KBM-7 (cell line): ENCODE data around the gene APLP2.
"Not testable (repeated sequence)": the region's sequence is repeated elsewhere in the genome, so short reads cannot be mapped to it uniquely, and the experiment has no call there.

Source experiments
- DNase-seq: peaks from one replicate; pipeline ENCODE4 v3.0.0-alpha.2; 2015
- in situ Hi-C: fragments of 300-500 bp; cut with MboI; formaldehyde crosslinking; loops from 2 replicates; pipeline ENCODE4 v1.14.3; 2020; ENCODE audit warnings: low sequenced_read_pairs, low pct_unique_long_range_greater_than_20kb, mixed read lengths

APLP2 gene

DNA sequence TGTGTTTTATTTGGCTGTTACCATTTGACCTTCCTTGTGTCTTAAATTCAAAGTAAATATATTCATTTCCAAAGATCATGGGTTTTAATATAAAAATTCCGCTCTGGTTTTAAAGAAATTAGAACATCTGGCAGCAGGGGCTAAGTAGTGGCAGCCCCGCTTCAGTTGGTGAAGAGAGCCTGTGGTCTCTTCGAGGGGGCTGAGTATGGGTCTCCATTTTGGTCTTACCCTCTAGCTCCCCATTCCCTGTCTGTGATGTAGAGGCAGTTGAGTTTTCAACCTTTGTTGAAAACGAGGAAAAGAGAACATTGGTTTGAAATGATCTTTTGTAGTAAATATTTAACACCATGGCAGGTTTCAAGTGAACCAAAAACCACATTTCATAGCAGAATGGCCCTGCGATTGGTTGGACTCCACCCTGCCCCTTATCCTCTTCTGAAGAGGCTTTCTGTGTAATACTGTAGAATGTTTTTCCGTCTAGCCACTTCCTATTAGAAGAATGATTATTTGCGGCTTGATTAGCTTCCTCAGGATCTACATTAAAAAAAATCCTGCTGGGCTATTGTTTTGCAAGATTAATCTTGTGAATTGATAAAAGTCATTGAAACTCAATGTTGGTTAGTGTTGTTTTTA is 17.7 kb downstream of the APLP2 start:
- no peak for DNase-seq
- in situ Hi-C loops = no loop called here

- in situ Hi-C loops = no loop called here
- no peak for DNase-seq
These were observed 18.5 kb downstream of the APLP2 start for GRCh38 chr11:130088217-130088616.

DNA sequence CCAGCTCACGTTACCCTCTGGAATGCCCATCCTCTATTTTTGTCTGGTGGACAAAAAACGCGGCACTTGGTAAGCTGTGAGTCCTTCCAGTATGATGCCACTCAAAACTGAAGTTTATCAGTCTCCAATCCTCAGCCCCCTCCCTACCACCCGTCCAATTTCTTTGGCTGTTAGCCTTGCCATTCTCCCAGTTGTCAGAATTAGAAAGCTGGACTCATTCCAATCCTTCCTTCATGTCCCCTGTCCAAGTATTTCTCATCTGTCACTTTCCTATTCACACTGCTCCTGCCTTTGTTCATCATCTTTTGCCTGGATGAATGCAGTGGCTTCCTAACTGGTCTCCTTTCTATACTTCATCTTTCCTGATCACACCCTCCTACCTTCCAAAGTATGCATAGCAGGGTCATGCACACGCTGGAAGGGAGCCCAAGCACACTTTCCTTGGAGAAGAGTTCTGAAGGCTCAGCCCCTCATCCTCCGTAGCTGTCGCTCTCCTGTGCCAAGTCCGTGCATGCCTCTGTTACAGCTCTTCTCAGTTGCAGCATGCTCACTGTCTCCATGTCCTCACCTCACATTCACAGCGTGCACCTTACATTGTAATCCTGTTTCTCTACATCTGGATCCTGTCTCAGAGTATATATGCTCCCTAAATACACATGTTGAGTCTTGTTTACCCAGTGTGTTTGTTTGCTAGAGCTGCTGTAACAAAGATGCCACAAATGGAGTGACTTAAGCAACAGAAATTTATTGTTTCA is 19.4 kb downstream of the APLP2 start:
- no peak for DNase-seq
- in situ Hi-C loops = no loop called here

- no peak for DNase-seq
- in situ Hi-C loops = no loop called here
These were observed 20.0 kb downstream of the APLP2 start for GRCh38 chr11:130089674-130090073.

DNA sequence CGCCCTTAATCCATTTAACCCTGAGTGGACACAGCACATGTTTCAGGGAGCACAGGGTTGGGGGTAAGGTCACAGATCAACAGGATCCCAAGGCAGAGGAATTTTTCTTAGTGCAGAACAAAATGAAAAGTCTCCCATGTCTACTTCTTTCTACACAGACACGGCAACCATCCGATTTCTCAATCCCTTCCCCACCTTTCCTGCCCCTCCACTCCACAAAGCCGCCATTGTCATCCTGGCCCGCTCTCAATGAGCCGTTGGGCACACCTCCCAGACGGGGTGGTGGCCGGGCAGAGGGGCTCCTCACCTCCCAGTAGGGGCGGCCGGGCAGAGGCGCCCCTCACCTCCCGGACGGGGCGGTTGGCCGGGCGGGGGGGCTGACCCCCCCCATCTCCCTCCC is 20.8 kb downstream of the APLP2 start:
- in situ Hi-C loops, DNase-seq: not testable (repeated sequence)

DNA sequence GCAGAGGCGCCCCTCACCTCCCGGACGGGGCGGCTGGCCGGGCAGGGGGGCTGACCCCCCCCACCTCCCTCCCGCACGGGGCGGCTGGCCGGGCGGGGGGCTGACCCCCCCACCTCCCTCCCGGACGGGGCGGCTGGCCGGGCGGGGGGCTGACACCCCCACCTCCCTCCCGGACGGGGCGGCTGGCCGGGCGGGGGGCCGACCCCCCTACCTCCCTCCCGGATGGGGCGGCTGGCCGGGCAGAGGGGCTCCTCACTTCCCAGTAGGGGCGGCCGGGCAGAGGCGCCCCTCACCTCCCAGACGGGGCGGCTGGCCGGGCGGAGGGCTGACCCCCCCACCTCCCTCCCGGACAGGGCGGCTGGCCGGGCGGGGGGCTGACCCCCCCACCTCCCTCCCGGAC is 21.5 kb downstream of the APLP2 start:
- DNase-seq, in situ Hi-C loops: not testable (repeated sequence)

DNA sequence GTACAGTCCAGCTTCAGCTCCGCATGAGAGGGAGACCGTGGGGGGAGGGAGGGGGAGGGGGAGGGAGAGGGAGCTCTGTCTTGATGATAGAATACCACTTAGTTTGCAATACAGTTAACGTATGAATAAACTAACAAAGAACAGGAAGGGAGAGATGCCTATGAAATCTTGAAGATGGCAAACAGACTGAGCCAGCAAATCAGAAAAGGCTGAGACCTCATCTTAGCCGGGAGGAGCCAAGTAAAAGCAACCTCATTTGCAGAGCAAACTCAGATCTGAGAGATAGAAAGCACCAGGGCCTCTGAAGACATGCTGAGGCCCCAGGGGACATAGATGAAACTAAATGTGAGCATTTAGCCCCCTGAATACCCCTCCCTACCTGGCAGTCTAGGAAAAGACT is 23.0 kb downstream of the APLP2 start:
- in situ Hi-C loops = no loop called here
- no peak for DNase-seq

GRCh38 chr11:130094614-130095013 is 24.9 kb downstream of the APLP2 start:
- in situ Hi-C loops = no loop called here
- peak; percentile 81 for DNase-seq

- in situ Hi-C loops = no loop called here
- no peak for DNase-seq
These were observed 25.6 kb downstream of the APLP2 start for GRCh38 chr11:130095326-130095725.

GRCh38 chr11:130096042-130096441 is 26.3 kb downstream of the APLP2 start:
- in situ Hi-C loops = no loop called here
- DNase-seq = no peak

GRCh38 chr11:130096823-130097222 is 27.1 kb downstream of the APLP2 start:
- in situ Hi-C loops = no loop called here
- no peak for DNase-seq

- DNase-seq = no peak
- in situ Hi-C loops = no loop called here
These were observed 27.6 kb downstream of the APLP2 start for GRCh38 chr11:130097285-130097684.

GRCh38 chr11:130099356-130099755 is 29.7 kb downstream of the APLP2 start:
- in situ Hi-C loops = no loop called here
- no peak for DNase-seq

DNA sequence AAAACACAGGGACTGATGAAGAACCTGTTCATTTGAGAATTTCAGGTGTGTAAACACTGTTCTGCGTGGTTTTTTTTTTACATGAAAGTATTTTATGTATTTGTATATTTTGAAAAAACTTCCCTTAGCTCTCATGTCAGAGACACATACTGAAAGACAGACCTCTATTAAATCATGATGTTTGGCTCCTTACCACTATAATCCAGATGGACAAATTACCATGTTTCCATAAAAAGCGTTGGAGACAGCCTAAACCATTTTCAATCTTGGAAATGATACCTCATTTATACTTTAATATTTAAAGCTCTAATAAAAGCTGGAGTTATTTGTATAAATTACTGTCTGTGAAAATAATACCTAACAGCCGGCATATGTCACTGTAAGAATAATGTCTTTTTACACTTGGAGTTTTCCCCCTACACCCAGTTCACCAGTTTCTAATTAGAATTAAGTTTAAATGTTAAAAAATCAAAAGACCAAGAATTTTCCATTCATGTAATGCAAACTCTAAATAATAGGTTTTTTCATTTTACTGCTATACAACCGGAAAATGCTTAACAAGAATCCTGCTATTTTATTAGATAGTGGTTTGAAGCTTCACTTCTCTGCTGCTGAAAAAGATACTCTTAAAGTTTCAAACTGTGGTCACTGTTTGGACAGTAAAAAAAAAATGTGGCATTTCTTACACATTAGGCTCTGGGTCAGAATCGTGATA is 30.8 kb downstream of the APLP2 start:
- in situ Hi-C loops = no loop called here
- DNase-seq = no peak

DNA sequence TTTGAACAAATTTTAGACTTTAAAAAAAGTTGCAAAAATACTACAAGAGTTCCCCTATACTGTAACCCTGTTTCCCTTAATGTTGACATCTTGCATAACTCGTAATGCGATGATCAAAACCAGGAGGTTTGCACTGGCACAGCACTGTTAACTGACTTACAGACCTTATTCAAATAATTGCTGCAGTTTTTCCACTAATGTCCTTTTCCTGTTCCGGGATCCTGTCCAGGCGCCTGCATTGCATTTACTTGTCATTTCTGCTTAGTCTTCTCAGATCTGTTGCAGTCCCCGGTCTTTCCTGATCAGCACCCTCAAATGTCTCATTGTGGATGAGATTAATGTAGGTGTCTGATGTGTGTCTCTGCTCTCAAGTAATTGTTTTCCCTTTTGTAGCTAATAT is 32.0 kb downstream of the APLP2 start:
- DNase-seq = no peak
- in situ Hi-C loops = no loop called here

DNA sequence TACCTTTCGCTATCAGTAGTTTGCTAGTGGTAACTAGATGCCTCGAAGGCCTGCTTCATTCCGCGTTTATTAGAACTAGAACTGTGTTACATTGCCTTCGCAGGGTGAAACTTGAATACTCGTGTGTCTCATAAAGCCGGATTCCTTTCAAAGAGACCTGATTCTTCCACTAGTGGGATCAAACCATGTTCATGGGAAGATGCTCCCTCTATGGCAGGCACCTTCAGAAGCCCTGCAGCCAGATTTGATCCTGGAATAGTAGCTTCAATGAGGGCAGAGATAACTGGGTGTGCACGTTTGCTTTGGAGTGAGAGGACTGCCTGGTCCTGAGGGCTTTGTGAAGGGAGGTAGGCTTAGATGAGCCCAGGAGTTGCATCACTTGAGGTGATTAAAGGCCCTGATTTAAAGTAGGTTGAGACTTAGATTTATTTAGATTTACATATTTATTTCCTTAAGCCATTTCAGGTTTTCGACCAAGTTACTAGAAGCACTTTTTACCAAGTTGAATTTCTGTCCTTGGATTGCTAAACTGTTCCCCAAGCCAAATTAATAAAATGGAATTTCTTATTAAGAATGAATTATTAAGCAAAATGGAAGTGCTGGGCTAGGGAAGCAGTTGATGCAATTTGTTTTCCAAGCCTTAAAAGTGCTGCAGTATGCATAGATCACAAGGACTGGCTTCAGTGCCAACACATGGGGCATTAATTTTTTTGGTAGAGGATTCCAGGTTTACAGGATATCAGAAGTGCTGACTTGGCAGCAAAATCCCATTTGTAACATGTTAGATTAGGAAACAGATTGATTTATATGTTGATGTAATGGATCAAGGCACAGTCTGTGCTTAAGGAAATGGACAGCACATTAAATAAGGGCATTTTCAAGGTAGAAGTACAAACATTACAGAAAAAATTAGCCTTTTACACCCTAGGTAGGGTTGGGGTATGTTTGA is 32.9 kb downstream of the APLP2 start:
- DNase-seq = no peak
- in situ Hi-C loops = no loop called here

DNA sequence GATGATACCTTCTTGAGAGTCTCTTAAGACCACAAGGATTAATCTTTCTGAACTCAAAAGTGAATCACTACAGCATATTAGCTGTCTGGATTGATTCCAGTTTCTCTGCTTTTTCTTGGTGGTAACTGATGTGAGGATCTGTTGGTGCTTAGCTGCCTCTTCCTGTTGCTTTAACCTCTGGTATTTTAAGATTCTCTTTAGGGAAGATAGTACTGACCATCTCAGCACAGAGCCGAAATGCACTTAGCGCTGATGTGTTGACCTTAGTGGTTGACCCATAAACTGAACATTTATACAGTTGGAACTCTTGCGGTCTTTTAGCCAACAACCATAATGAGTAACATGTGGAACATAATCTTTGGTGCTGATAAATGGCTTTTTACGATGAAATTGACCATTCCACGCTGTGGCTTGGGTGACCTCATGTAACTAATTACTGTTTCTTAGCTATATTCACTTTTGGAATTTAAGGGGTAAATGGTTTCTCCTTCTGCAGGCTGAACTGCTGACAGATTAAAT is 33.7 kb downstream of the APLP2 start:
- no peak for DNase-seq
- in situ Hi-C loops = no loop called here

GRCh38 chr11:130106381-130106780 is 36.7 kb downstream of the APLP2 start:
- in situ Hi-C loops = no loop called here
- no peak for DNase-seq

- in situ Hi-C loops, DNase-seq: not testable (repeated sequence)
These were observed 39.0 kb downstream of the APLP2 start for GRCh38 chr11:130108671-130109070.
